Left colon (tissue), 2 donors: ENCODE measurements around the gene LMLN. TPM values are rescaled to one million over a fixed set of nuclear protein-coding genes. Genes with fewer than 3 reads are reported as not detected.
"Not testable (repeated sequence)": the region's sequence is repeated elsewhere in the genome, so short reads cannot be mapped to it uniquely, and the experiment has no call there.

Experiments
- ATAC-seq: fragments of 200-7000 bp; cut with Tn5 transposase; one replicate; pipeline ENCODE4 v1.9.1; 2020; ENCODE audit warnings: mild to moderate bottlenecking, moderate library complexity
- DNase-seq, 2 donors: peaks; one replicate each; pipeline ENCODE4 v3.0.0-alpha.2; 2020
- intact Hi-C, 2 donors: fragments of 100-400 bp; cut with DNase I in 1 of 2; cut with micrococcal nuclease in 1 of 2; formaldehyde crosslinking; loops; one replicate each; pipeline versions ENCODE4 v1.11.2 to v1.14.0; 2022; cut with DNase I, micrococcal nuclease
- long read RNA-seq: library from polyadenylated mRNA; unstranded; transcript quantifications from one replicate; pipeline ENCODE4 v2.0.0, GENCODE V29; 2021
- total RNA-seq, 2 donors: library from RNA; stranded (reverse); fragmentation: NEBNext Ultra II Directional; extraction: Animal tissue kit (Norgen Biotek cat#: 25700); gene quantifications; one replicate each; pipeline ENCODE4 v1.2.1, GENCODE V29; 2021
- donor health status: DM: no; HTN: no; CAD: no.
- donor health status: DM: yes; HTN: yes; CAD: no.

LMLN gene
- 1 to 10 TPM; 5.4 TPM for total RNA-seq
- long read RNA-seq, full-length matches to known transcripts, result 3 of 4 reads
- long read RNA-seq, partial matches to known transcripts, result 1 of 4 reads
- long read RNA-seq, other reads (novel, unspliced or antisense), result 0 of 4 reads

- peak; percentile 96 to 97 for DNase-seq
- peak; percentile 97 for ATAC-seq
- intact Hi-C loops, result no loop called here
Observed at GRCh38 chr3:197959891-197960693, at the start of gene LMLN. Gene LMLN, plus strand, starts transcription at chr3:197960217. Its CDS starts 29 bp downstream, at chr3:197960246.

- intact Hi-C loops, result no loop called here
- no peak for DNase-seq
- ATAC-seq, result no peak
Observed at GRCh38 chr3:197912741-197913476, 47.1 kb upstream of the LMLN start.

GRCh38 chr3:197913641-197914380 is 46.2 kb upstream of the LMLN start:
- no peak for DNase-seq
- intact Hi-C loops, result no loop called here
- ATAC-seq, result no peak

DNA sequence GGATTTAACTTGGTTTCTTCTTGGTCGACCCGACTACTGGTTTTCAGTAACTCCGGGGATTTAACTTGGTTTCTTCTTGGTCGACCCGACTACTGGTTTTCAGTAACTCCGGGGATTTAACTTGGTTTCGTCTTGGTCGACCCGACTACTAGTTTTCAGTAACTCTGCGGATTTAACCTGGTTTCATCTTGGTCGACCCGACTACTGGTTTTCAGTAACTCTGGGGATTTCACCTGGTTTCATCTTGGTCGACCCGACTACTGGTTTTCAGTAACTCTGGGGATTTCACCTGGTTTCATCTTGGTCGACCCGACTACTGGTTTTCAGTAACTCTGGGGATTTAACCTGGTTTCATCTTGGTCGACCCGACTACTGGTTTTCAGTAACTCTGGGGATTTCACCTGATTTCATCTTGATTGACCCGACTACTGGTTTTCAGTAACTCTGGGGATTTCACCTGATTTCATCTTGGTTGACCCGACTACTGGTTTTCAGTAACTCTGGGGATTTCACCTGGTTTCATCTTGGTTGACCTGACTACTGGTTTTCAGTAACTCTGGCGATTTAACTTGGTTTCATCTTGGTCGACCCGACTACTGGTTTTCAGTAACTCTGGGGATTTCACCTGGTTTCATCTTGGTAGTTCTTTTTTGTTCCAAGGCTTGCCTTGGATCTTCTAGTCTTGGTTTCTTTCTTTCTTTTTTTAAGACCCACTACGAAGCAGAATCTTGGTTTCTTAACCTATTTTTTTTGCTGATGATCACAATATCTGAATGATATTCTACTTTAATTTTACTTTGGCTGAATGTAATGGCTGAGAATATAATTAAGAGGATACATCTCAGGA is 38.4 kb upstream of the LMLN start:
- ATAC-seq, DNase-seq, intact Hi-C loops: not testable (repeated sequence)

DNA sequence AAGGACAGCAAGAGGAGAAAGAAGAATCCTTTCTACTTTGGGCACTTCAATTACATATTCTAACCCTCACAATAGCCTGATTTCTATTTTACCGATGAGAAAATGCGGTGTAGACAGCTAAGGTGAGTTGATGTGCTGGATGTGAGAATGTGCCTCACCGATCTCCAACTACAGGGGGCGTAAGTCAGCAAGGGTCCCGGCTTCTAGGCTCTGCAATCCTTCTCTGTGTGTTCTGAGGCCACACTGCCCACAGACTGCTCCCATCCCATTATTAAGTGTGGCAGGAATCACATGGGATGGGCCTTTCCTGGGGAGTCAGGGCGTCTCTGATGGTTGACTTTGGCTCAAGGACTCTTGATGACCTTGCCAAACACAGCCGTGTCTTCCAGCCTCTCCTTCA is 33.6 kb upstream of the LMLN start:
- no peak for ATAC-seq
- no peak for DNase-seq
- intact Hi-C loops, result no loop called here

GRCh38 chr3:197927578-197927977 is 32.4 kb upstream of the LMLN start:
- DNase-seq, ATAC-seq, intact Hi-C loops: not testable (repeated sequence)

GRCh38 chr3:197936819-197937384 is 23.1 kb upstream of the LMLN start:
- intact Hi-C loops, result no loop called here
- ATAC-seq, result no peak
- DNase-seq, result no peak

GRCh38 chr3:197940745-197941384 is 19.2 kb upstream of the LMLN start:
- ATAC-seq (no peak), DNase-seq (no peak)
- intact Hi-C loops, result loop anchor here in 1 of 2 donors (5.0 kb wide), 1 partner anchor 34 kb away; no protein-coding TSS in a partner anchor

DNA sequence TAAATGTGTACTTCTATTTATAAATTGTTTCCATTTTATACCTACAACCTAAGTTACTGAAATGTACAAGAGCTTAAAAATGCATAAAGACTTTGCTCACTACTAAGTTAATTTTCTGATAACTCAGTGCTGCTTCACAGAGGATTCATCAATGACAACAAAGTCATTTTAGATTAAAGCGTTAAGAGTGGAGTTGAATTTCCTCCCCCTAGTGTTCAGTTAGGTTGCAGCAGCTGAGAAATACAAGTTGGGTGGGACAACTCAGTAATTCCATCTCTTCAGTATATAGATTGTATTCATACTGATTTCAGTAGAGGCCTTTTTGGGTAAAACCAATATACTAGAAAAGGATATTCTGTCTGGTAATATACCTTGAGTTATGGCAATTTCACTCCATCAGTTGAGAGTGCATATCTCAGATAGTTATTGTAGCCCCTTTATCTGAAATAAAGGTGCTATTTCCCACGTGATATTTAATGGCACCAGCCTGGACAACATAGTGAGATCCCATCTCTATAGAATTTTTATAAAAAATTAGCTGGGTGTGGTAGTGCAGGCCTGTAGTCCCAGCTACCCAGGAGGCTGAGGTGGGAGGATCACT is 17.0 kb upstream of the LMLN start:
- ATAC-seq (peak; percentile 60), DNase-seq (no peak)
- intact Hi-C loops, result loop anchor here in 1 of 2 donors (5.0 kb wide), 1 partner anchor 36 kb away; no protein-coding TSS in a partner anchor

DNA sequence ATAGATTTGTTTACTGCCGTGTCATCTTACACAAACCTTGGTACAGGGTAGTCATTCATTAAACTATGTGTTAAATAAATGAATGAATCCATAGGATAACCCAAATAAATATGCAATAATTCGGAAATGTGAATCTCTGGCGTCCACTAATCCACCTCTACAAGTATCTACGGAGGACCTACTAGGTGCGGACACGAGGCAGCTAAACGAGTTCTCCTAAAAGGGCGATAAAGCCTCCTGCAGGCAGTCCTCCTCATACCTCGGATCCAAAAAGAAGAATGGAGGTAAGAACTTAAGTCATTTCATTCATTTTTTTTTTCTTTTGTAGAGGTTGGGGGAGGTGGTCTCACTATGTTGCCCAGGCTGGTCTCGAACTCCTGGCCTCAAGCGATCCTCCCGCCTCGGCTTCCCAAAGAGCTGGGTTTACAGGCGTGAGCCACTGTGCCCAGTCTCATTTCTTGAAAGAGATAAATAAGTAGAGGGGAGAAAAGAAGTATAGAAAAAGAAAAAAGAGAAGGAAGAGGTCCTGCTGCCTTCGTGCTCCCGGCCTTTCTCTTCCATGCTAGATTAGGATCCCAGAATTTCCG is 10.7 kb upstream of the LMLN start:
- peak in 1 of 2 donors; percentile 16 for DNase-seq
- intact Hi-C loops, result no loop called here
- no peak for ATAC-seq

DNA sequence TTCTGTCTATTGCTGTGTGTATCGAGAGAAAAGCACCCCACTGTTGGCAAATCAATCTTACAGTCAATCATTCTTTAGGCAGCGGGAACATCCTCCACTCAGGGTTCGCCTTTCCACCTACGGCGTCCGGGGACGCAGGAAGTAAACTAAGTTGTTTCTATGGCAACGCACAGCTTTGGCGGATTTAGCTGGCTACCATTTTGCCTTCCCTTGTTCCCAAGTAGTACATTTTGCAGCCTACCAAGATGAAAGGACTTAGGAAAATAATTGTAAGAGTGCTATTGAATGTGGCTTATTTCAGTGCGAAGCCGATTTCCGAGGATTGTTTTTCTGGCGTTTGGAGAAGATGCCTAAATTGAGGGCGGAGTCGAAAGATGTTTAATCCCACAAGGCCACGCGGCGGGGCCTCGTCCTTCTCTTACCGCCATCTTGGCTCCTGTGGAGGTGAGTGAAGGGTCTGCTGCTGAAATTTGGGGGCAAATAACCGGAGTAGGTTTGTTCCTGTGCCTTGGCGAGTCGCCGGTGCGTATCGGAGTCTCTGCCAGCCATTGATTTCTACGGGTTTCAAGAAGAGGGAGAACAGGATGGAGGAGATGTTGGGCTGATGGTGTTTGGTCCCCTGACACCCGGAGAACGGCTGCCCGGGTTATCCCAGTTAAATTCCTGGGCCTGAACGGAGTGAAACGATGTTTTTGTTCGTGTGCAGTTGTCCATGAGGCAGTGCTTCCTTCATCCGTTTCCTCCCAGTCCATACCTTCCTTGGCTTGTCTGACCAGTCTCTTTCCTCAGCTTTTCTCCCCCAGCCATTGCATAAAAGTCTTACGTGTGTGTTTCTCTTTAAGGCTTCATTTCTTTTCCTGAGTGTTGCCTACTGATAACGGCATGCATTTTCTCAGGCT is 10.0 kb upstream of the LMLN start, which contains the start of gene RPL35A:
Gene RPL35A, plus strand, starts transcription at position 413 of the 899 bp plus-strand sequence. CDS start 778 bp downstream, outside the sequence.
- peak; percentile 84 to 91 for DNase-seq
- intact Hi-C loops, result no loop called here
- peak; percentile 90 for ATAC-seq

- intact Hi-C loops, result no loop called here
- ATAC-seq, result no peak
Observed at GRCh38 chr3:197950677-197951061, 9.3 kb upstream of the LMLN start.

DNA sequence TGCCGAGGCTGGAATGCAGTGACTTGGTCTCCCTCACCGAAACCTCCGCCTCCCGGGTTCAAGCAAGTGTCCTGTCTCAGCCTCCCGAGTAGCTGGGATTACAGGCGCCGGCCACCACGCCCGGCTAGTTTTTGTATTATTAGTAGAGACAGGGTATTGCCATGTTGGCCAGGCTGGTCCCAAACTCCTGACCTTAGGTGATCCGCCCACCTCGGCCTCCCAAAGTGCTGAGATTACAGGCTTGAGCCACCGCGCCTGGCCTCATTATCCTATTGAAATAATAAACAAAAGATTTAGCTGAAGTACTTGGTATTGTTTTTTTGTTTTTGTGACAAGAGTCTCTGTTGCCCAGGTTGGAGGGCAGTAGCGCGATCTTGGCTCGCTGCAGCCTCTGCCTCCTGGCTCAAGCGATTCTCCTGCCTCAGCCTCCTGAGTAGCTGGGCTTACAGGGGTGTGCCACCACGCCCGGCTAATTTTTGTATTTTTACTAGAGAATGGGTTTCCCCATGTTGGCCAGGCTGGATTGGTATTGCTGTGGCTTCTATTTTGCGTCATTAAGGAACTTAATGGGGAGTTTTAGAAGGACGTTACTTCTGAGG is 8.5 kb upstream of the LMLN start:
- intact Hi-C loops, result no loop called here
- DNase-seq (no peak), ATAC-seq (no peak)

More at GRCh38 chr3:197950677-197951061, 9.3 kb upstream of the LMLN start:
- no peak for DNase-seq

DNA sequence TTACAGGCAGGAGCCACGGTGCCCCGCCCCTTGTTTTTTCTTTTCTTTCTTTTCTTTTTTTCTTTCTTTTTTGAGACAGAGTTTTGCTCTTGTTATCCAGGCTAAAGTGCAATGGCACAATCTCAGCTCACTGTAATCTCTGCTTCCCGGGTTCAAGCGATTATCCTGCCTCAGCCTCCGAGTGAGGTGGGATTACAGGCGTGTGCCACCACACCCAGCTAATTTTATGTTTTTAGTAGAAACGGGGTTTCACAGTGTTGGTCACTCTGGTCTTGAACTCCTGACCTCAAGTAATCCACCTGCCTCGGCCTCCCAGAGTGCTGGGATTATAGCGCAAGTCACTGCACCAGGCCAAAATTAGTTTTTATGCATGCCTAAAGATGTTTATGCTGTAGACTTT is 7.6 kb upstream of the LMLN start:
- DNase-seq (no peak), ATAC-seq (no peak)
- intact Hi-C loops, result no loop called here

DNA sequence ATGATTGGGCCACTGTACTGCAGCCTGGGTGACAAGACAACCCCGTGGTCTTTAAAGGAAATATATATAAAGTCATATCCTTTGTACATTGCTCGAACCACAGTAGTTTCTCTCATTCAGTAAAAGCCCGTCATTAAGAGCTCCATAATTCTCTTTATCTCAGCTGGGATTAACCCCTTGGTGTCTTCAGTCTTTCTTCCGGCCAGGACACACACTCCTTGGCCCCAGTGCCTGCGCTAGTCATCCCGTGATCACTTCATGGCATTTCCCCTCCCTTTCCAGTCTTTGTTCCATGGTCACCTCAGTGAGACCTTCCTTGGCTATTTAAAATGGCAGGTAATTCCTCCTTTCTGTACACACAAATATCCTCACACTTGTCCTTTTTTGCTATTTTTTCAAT is 6.7 kb upstream of the LMLN start:
- no peak for ATAC-seq
- DNase-seq, result no peak
- intact Hi-C loops, result no loop called here
